H9 (cell line): Measurements from ENCODE around the gene CLEC1A. TPM values are rescaled to one million over a fixed set of nuclear protein-coding genes. Genes with fewer than 3 reads are reported as not detected.

Experiments
- DNase-seq: peaks from one replicate; pipeline ENCODE4 v3.0.0-alpha.2; 2017
- H2AFZ ChIP-seq: one replicate; pipeline ENCODE4 v1.6.1; 2013; ENCODE audit warnings: mild to moderate bottlenecking, low read length, control low read depth, moderate library complexity
- H2AK5ac ChIP-seq: 2 replicates; pipeline ENCODE4 v1.6.1; 2013; ENCODE audit warnings: low read length, control low read depth, mixed read lengths; ENCODE audit not compliant: insufficient read length
- H2BK120ac ChIP-seq: one replicate; pipeline ENCODE4 v1.6.1; 2013; ENCODE audit warnings: low read depth, mild to moderate bottlenecking, low read length, control low read depth, inconsistent platforms; ENCODE audit not compliant: poor library complexity, severe bottlenecking
- H2BK12ac ChIP-seq: 2 replicates; pipeline ENCODE4 v1.6.1; 2013; ENCODE audit warnings: low read length, control low read depth, mixed read lengths, low read depth; ENCODE audit not compliant: insufficient read length
- H2BK15ac ChIP-seq: 2 replicates; pipeline ENCODE4 v1.6.1; 2013; ENCODE audit warnings: low read depth, low read length, control low read depth
- H2BK20ac ChIP-seq: one replicate; pipeline ENCODE4 v1.6.1; 2013; ENCODE audit warnings: low read depth, mild to moderate bottlenecking, low read length, control low read depth, inconsistent platforms; ENCODE audit not compliant: poor library complexity, severe bottlenecking
- H2BK5ac ChIP-seq: 2 replicates; pipeline ENCODE4 v1.6.1; 2013; ENCODE audit warnings: low read length, control low read depth, mixed read lengths; ENCODE audit not compliant: insufficient read length
- H3K14ac ChIP-seq: 2 replicates; pipeline ENCODE4 v1.6.1; 2013; ENCODE audit warnings: low read length, control low read depth; ENCODE audit not compliant: insufficient read depth
- H3K18ac ChIP-seq: 2 replicates; pipeline ENCODE4 v1.6.1; 2013; ENCODE audit warnings: low read depth, mild to moderate bottlenecking, mixed read lengths, low read length, control low read depth; ENCODE audit not compliant: insufficient read length
- H3K23ac ChIP-seq: 2 replicates; pipeline ENCODE4 v1.6.1; 2013; ENCODE audit warnings: low read length, control low read depth, mixed read lengths, low read depth; ENCODE audit not compliant: insufficient read length
- H3K23me2 ChIP-seq: 2 replicates; pipeline ENCODE4 v1.6.1; 2013; ENCODE audit warnings: low read depth, mild to moderate bottlenecking, mixed read lengths, low read length, control low read depth; ENCODE audit not compliant: insufficient read length, poor library complexity, severe bottlenecking
- H3K27ac ChIP-seq: 2 replicates; pipeline ENCODE4 v1.5.1; 2013; ENCODE audit warnings: low read length, control low read depth, mixed read lengths, low read depth; ENCODE audit not compliant: insufficient read length
- H3K27me3 ChIP-seq: 2 replicates; pipeline ENCODE4 v1.6.1; 2013; ENCODE audit warnings: low read length, control low read depth, inconsistent platforms; ENCODE audit not compliant: insufficient read depth
- H3K4ac ChIP-seq: 2 replicates; pipeline ENCODE4 v1.6.1; 2013; ENCODE audit warnings: low read depth, mild to moderate bottlenecking, control low read depth, inconsistent platforms, low read length, moderate library complexity
- H3K4me1 ChIP-seq: 2 replicates; pipeline ENCODE4 v1.6.1; 2013; ENCODE audit warnings: low read length, control low read depth, inconsistent platforms; ENCODE audit not compliant: insufficient read depth
- H3K4me2 ChIP-seq: 2 replicates; pipeline ENCODE4 v1.6.1; 2013; ENCODE audit warnings: low read length, control low read depth, mixed read lengths; ENCODE audit not compliant: insufficient read length, insufficient read depth
- H3K56ac ChIP-seq: 2 replicates; pipeline ENCODE4 v1.6.1; 2013; ENCODE audit warnings: low read depth, mild to moderate bottlenecking, mixed read lengths, low read length, control low read depth; ENCODE audit not compliant: insufficient read length
- H3K79me1 ChIP-seq: 2 replicates; pipeline ENCODE4 v1.6.1; 2013; ENCODE audit warnings: low read depth, mild to moderate bottlenecking, moderate library complexity, low read length, control low read depth, inconsistent platforms; ENCODE audit not compliant: insufficient read depth, poor library complexity, severe bottlenecking
- H3K79me2 ChIP-seq: 2 replicates; pipeline ENCODE4 v1.6.1; 2013; ENCODE audit warnings: low read length, control low read depth, inconsistent platforms; ENCODE audit not compliant: insufficient read depth
- H3K9ac ChIP-seq: 2 replicates; pipeline ENCODE4 v1.6.1; 2013; ENCODE audit warnings: low read length, control low read depth, mixed read lengths; ENCODE audit not compliant: insufficient read length; ENCODE audit errors: extremely low read depth
- H3K9me3 ChIP-seq: one replicate; pipeline ENCODE4 v1.6.1; 2013; ENCODE audit warnings: low read depth, low read length, inconsistent platforms; ENCODE audit not compliant: control insufficient read depth
- H3T11ph ChIP-seq: one replicate; pipeline ENCODE4 v1.6.1; 2013; ENCODE audit warnings: mild to moderate bottlenecking, low read length, control low read depth, inconsistent platforms
- H4K20me1 ChIP-seq: one replicate; pipeline ENCODE4 v1.6.1; 2013; ENCODE audit not compliant: control insufficient read depth, insufficient read length, insufficient read depth
- H4K5ac ChIP-seq: 2 replicates; pipeline ENCODE4 v1.6.1; 2013; ENCODE audit warnings: low read depth, mild to moderate bottlenecking, mixed read lengths, low read length, control low read depth; ENCODE audit not compliant: insufficient read length
- H4K8ac ChIP-seq: replicated peaks from 2 replicates; pipeline ENCODE4 v1.6.1; 2013; ENCODE audit warnings: low read length, control low read depth, mixed read lengths, low read depth; ENCODE audit not compliant: insufficient read length
- H4K91ac ChIP-seq: 2 replicates; pipeline ENCODE4 v1.6.1; 2013; ENCODE audit warnings: low read depth, mild to moderate bottlenecking, moderate library complexity, mixed read lengths, low read length, control low read depth; ENCODE audit not compliant: insufficient read length
- H3K27ac Mint-ChIP-seq, 3 experiments: 2 replicates in 2 of 3; 3 replicates in 1 of 3; pipeline ENCODE4 v1.8.0; 2020 to 2021; ENCODE audit warnings: mixed read lengths in 3 of 3, mild to moderate bottlenecking in 1 of 3, moderate library complexity in 1 of 3
- H3K27me3 Mint-ChIP-seq: 2 replicates; pipeline ENCODE4 v1.8.0; 2021; ENCODE audit warnings: low read depth, mild to moderate bottlenecking, moderate library complexity, mixed read lengths
- H3K36me3 Mint-ChIP-seq, 3 experiments: 2 replicates in 2 of 3; 3 replicates in 1 of 3; pipeline ENCODE4 v1.8.0; 2020 to 2021; ENCODE audit warnings: low read depth in 3 of 3, mixed read lengths in 3 of 3; ENCODE audit not compliant: insufficient read depth in 1 of 3
- H3K4me1 Mint-ChIP-seq, 2 experiments: 2 replicates each; pipeline ENCODE4 v1.8.0; 2020; ENCODE audit warnings: mixed read lengths in 2 of 2
- H3K4me3 Mint-ChIP-seq, 2 experiments: 2 replicates in 1 of 2; 3 replicates in 1 of 2; pipeline ENCODE4 v1.8.0; 2020 to 2021; ENCODE audit warnings: mild to moderate bottlenecking in 2 of 2, mixed read lengths in 2 of 2, moderate library complexity in 1 of 2
- H3K9me3 Mint-ChIP-seq, 2 experiments: 2 replicates in 1 of 2; 3 replicates in 1 of 2; pipeline ENCODE4 v1.8.0; 2020; ENCODE audit warnings: mild to moderate bottlenecking in 2 of 2, mixed read lengths in 2 of 2, moderate library complexity in 1 of 2
- CTCF ChIP-seq: fragments of 200-600 bp; sonication (generic); conservative IDR thresholded peaks from 3 replicates; pipeline ENCODE4 v1.8.0; 2021; ENCODE audit warnings: antibody characterized with exemption, mild to moderate bottlenecking
- WGBS: extraction: QIAGEN DNeasy Blood & Tissue Kit; methylation state at CpG from one replicate; pipeline ENCODE4 v1.1.7; 2013; ENCODE audit warnings: missing lambda C conversion rate, low lambda C conversion rate, mixed read lengths; ENCODE audit not compliant: insufficient read length; ENCODE audit errors: extremely low coverage; 5-methylcytosine and 5-hydroxymethylcytosine counted together
- total RNA-seq: library from RNA; stranded (reverse); gene quantifications from 2 replicates; pipeline ENCODE4 v1.2.1, GENCODE V29; 2021

CLEC1A gene
- total RNA-seq, 1 experiment from 2014 or later = not detected

GRCh38 chr12:10082117-10082874, 16.5 kb downstream of the CLEC1A start:
- no peak overlapping the region for H3K9ac ChIP-seq
- H3K27ac Mint-ChIP-seq = peak overlapping the region in 1 of 3 experiments; percentile 49; a peak in 1 of 7 replicates
- no peak overlapping the region for H4K91ac ChIP-seq
- no peak overlapping the region for H3K18ac ChIP-seq
- no peak overlapping the region for H4K5ac ChIP-seq
- no peak overlapping the region for H2BK20ac ChIP-seq
- no peak overlapping the region for H3K23ac ChIP-seq
- no peaks in the 10 kb centered on the region for H3K27me3 Mint-ChIP-seq
- H3K4me2 ChIP-seq = no peak overlapping the region
- no peaks in the 10 kb centered on the region for H3K4me1 Mint-ChIP-seq
- H3K27me3 ChIP-seq = no peaks in the 10 kb centered on the region
- H3K9me3 Mint-ChIP-seq = peaks cover 5 to 10% of the 10 kb centered on the region in 2 experiments; a peak in 3 of 5 replicates
- no peak overlapping the region for H2BK120ac ChIP-seq
- no peak overlapping the region for H2BK5ac ChIP-seq
- no peak overlapping the region for H2AK5ac ChIP-seq
- no peak overlapping the region for H3K56ac ChIP-seq
- H2AFZ ChIP-seq = no peak overlapping the region
- no peak overlapping the region for H3K4ac ChIP-seq
- H3T11ph ChIP-seq = no peak overlapping the region
- no peak overlapping the region for H3K14ac ChIP-seq
- H4K20me1 ChIP-seq = no peaks in the 10 kb centered on the region
- no peak overlapping the region for H3K4me3 Mint-ChIP-seq
- no peaks in the 10 kb centered on the region for H3K23me2 ChIP-seq
- H2BK15ac ChIP-seq = no peak overlapping the region
- H3K9me3 ChIP-seq = no peaks in the 10 kb centered on the region
- H3K27ac ChIP-seq = no peak overlapping the region
- H2BK12ac ChIP-seq = no peak overlapping the region
- no peaks in the 10 kb centered on the region for H3K4me1 ChIP-seq
- no peaks in the 10 kb centered on the region for H3K79me2 ChIP-seq
- H4K8ac ChIP-seq = no peak overlapping the region
- H3K36me3 Mint-ChIP-seq = peaks cover 0 to 11% (median 0%) of the 10 kb centered on the region in 3 experiments; a peak in 2 of 7 replicates
- no CpG with 5 or more reads among the region's 5 CpGs for WGBS
- no peak for TF ChIP-seq CTCF
- H3K79me1 ChIP-seq = no peaks in the 10 kb centered on the region
- DNase-seq = no peak
